HEK293 (cell line): Measurements from ENCODE around the gene BST1.

Experiments used
- RBAK ChIP-seq: fragments of 450-650 bp; formaldehyde crosslinking; IDR thresholded peaks from 2 replicates; pipeline ENCODE4 v1.5.1; 2016; ENCODE audit warnings: missing biosample characterization, missing genetic modification characterization
- ZBTB8A ChIP-seq: fragments of 450-650 bp; formaldehyde crosslinking; IDR thresholded peaks from 2 replicates; pipeline ENCODE4 v1.5.1; 2016; ENCODE audit warnings: missing biosample characterization, missing genetic modification characterization
- TF ChIP-seq, protein P1 (sequence below): fragments of 450-650 bp; formaldehyde crosslinking; IDR thresholded peaks from 2 replicates; pipeline ENCODE4 v1.5.1; 2016; ENCODE audit warnings: missing biosample characterization, missing genetic modification characterization, low read depth
- TF ChIP-seq, protein P2 (sequence below): fragments of 450-650 bp; formaldehyde crosslinking; IDR thresholded peaks from 2 replicates; pipeline ENCODE4 v1.5.1; 2016; ENCODE audit warnings: missing biosample characterization, missing genetic modification characterization

DNA sequence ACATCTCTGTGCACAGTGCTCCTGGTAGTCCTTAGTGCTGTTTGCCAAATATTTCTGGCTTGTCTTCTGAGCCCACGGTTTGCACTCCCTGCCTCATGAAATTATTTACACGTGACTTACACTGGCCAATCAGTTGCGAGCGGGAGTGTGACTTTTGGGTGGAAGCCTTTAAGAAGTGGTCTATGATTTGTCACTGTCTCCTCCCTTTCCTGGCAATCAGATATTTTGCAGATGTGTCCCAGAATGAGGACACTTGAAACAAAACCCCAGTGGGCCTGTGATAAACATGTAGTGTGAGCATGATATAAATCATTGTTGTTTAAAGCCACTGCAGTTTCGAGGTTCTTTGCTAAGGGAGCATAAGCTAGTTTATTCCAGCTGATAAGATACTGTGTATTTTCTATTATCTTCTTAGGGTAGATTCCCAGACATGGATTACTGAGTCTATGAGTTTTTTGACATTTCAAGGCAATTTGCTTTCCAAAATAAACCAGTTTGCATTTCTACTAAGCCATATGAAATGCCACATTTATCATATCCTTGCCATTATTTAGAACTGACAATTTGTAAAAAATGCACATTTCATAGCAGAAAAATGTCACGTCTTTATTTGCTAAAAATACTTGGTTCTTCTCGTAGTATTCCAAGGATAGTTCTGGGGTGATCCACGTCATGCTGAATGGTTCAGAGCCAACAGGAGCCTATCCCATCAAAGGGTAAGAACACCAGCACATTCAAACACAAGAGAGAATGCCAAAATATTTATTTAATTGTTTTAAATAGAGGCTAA, 12.0 kb downstream of the BST1 start:
- TF ChIP-seq, protein P1, sequence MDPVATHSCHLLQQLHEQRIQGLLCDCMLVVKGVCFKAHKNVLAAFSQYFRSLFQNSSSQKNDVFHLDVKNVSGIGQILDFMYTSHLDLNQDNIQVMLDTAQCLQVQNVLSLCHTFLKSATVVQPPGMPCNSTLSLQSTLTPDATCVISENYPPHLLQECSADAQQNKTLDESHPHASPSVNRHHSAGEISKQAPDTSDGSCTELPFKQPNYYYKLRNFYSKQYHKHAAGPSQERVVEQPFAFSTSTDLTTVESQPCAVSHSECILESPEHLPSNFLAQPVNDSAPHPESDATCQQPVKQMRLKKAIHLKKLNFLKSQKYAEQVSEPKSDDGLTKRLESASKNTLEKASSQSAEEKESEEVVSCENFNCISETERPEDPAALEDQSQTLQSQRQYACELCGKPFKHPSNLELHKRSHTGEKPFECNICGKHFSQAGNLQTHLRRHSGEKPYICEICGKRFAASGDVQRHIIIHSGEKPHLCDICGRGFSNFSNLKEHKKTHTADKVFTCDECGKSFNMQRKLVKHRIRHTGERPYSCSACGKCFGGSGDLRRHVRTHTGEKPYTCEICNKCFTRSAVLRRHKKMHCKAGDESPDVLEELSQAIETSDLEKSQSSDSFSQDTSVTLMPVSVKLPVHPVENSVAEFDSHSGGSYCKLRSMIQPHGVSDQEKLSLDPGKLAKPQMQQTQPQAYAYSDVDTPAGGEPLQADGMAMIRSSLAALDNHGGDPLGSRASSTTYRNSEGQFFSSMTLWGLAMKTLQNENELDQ (tag by site-specific recombination), result no peak
- TF ChIP-seq, protein P2, sequence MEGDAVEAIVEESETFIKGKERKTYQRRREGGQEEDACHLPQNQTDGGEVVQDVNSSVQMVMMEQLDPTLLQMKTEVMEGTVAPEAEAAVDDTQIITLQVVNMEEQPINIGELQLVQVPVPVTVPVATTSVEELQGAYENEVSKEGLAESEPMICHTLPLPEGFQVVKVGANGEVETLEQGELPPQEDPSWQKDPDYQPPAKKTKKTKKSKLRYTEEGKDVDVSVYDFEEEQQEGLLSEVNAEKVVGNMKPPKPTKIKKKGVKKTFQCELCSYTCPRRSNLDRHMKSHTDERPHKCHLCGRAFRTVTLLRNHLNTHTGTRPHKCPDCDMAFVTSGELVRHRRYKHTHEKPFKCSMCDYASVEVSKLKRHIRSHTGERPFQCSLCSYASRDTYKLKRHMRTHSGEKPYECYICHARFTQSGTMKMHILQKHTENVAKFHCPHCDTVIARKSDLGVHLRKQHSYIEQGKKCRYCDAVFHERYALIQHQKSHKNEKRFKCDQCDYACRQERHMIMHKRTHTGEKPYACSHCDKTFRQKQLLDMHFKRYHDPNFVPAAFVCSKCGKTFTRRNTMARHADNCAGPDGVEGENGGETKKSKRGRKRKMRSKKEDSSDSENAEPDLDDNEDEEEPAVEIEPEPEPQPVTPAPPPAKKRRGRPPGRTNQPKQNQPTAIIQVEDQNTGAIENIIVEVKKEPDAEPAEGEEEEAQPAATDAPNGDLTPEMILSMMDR (tag by site-specific recombination), result no peak
- TF ChIP-seq ZBTB8A (tag by site-specific recombination) (no peak), RBAK (no peak)
